Kidney (tissue), 14 donors: ENCODE measurements around the gene MEN1. TPM values are rescaled to one million over a fixed set of nuclear protein-coding genes. Genes with fewer than 3 reads are reported as not detected.

Source experiments
- DNase-seq, 5 donors: peaks; one replicate each; pipeline ENCODE4 v3.0.0-alpha.2; 2013 to 2020
- FAIRE-seq: peaks from 2 replicates; lab custom pipeline; 2012; peaks lifted over from hg19 to GRCh38; lab: Jason Lieb, UNC
- H3K27ac ChIP-seq, 2 donors: one replicate each; pipeline ENCODE4 v1.7.0; 2013; ENCODE audit warnings: low read depth in 2 of 2, low read length in 2 of 2, inconsistent platforms in 1 of 2
- H3K27me3 ChIP-seq: one replicate; pipeline ENCODE4 v1.7.1; 2013; ENCODE audit warnings: low read length, inconsistent platforms; ENCODE audit not compliant: control insufficient read depth, insufficient read depth
- H3K36me3 ChIP-seq, 3 donors: one replicate each; pipeline versions ENCODE4 v1.7.0 to v1.7.1; 2013; ENCODE audit warnings: low read length in 3 of 3, control low read depth in 1 of 3, inconsistent platforms in 1 of 3; ENCODE audit not compliant: insufficient read depth in 3 of 3, control insufficient read depth in 2 of 3
- H3K4me1 ChIP-seq, 3 donors: one replicate each; pipeline versions ENCODE4 v1.7.0 to v1.7.1; 2013; ENCODE audit warnings: low read length in 3 of 3, inconsistent platforms in 1 of 3, low read depth in 1 of 3; ENCODE audit not compliant: control insufficient read depth in 2 of 3, insufficient read depth in 2 of 3
- H3K4me3 ChIP-seq, 3 donors: one replicate each; pipeline versions ENCODE4 v1.7.0 to v1.8.1; 2013; ENCODE audit warnings: low read length in 3 of 3, control low read depth in 1 of 3, inconsistent platforms in 1 of 3
- H3K9ac ChIP-seq, 3 donors: one replicate each; pipeline versions ENCODE4 v1.7.0 to v1.7.1; 2013; ENCODE audit warnings: low read length in 3 of 3, control low read depth in 1 of 3, inconsistent platforms in 1 of 3
- H3K9me3 ChIP-seq, 3 donors: one replicate each; pipeline versions ENCODE4 v1.7.0 to v1.7.1; 2013; ENCODE audit warnings: low read length in 3 of 3, control low read depth in 1 of 3, inconsistent platforms in 1 of 3; ENCODE audit not compliant: control insufficient read depth in 2 of 3, insufficient read depth in 1 of 3
- intact Hi-C: fragments of 100-400 bp; cut with DNase I; formaldehyde crosslinking; loops from one replicate; pipeline ENCODE4 v1.11.1; 2022
- polyA plus RNA-seq: library from polyadenylated mRNA; stranded (reverse); fragments of 350-450 nt; fragmentation: Illumina TruSeq; extraction: RNeasy Lipid Tissue Mini Kit (QIAGEN cat#74804); gene quantifications from one replicate; pipeline ENCODE4 v1.2.3, GENCODE V29; 2014; ENCODE audit warnings: low read depth, low replicate concordance; ENCODE audit not compliant: insufficient read depth
- total RNA-seq: library from RNA; stranded (reverse); fragmentation: NEBNext Ultra II Directional; extraction: Animal tissue kit (Norgen Biotek cat#: 25700); gene quantifications from one replicate; pipeline ENCODE4 v1.2.1, GENCODE V29; 2021
- TF ChIP-seq, protein P1 (sequence below): IDR thresholded peaks from 3 replicates; pipeline ENCODE4 v1.5.1; 2012; ENCODE audit warnings: mild to moderate bottlenecking, moderate library complexity, borderline replicate concordance; ENCODE audit not compliant: insufficient read depth; ENCODE audit errors: extremely low read depth
- donor health status: control.
- donor health status: control.
- donor health status: control.
- donor health status: control.
- donor health status: control.
- donor health status: DM: yes; HTN: yes; CAD: no.
- donor health status: Normal renal cell carcinoma (clear cell type).

MEN1 gene
- total and polyA plus RNA-seq, 2 donors from 2014 or later, result 20.9 to 24.0 TPM

DNA sequence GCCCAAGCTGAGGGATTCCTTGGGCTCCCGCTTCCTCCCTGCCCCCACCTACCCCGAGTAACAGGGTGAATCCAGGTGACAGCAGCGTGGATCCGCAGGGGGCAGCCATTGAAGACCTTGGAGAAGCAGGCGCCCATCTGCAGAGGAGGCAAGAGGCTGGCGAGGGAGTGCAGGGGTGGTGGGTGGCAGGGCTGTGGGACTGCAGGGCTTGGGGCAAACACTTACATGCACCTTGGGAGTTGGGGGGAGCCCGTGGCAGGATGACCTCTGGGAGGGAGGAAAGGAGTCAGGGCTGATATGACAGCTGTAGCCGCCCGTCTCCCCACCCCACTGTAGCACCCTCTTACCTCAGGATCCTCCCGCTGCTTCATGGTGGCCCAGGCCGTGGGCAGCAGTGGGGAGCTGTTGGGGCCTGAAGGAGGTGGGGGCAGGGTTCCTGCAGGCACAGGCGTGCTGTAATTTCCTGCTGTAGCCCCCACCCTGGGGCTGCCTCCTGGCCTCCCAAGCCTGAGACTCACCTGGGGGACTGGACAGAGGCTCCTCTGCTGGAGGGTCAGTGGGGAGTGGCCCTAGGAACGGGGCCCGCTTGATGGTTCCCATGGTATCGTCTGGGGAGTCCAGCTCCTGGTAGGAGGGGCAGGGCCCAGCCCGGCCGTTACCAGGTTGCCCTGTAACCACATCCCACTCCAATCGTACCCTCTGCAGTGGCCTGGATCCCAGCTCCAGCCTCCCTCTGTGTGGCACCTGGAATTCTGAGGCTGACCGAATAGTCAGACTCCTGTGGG lies 13.4 kb downstream of the MEN1 start:
- H3K9me3 ChIP-seq, result no peaks in the 10 kb centered on the region
- DNase-seq (peak in 2 of 5 donors; percentile 48 to 66), FAIRE-seq (no peak)
- TF ChIP-seq, protein P1, sequence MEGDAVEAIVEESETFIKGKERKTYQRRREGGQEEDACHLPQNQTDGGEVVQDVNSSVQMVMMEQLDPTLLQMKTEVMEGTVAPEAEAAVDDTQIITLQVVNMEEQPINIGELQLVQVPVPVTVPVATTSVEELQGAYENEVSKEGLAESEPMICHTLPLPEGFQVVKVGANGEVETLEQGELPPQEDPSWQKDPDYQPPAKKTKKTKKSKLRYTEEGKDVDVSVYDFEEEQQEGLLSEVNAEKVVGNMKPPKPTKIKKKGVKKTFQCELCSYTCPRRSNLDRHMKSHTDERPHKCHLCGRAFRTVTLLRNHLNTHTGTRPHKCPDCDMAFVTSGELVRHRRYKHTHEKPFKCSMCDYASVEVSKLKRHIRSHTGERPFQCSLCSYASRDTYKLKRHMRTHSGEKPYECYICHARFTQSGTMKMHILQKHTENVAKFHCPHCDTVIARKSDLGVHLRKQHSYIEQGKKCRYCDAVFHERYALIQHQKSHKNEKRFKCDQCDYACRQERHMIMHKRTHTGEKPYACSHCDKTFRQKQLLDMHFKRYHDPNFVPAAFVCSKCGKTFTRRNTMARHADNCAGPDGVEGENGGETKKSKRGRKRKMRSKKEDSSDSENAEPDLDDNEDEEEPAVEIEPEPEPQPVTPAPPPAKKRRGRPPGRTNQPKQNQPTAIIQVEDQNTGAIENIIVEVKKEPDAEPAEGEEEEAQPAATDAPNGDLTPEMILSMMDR, result no peak
- H3K4me1 ChIP-seq, result no peaks in the 10 kb centered on the region
- H3K27me3 ChIP-seq, result no peaks in the 10 kb centered on the region
- intact Hi-C loops, result no loop called here
- H3K4me3 ChIP-seq, result no peak overlapping the region
- no peaks in the 10 kb centered on the region for H3K36me3 ChIP-seq
- H3K27ac ChIP-seq, result no peak overlapping the region
- H3K9ac ChIP-seq, result no peak overlapping the region

DNA sequence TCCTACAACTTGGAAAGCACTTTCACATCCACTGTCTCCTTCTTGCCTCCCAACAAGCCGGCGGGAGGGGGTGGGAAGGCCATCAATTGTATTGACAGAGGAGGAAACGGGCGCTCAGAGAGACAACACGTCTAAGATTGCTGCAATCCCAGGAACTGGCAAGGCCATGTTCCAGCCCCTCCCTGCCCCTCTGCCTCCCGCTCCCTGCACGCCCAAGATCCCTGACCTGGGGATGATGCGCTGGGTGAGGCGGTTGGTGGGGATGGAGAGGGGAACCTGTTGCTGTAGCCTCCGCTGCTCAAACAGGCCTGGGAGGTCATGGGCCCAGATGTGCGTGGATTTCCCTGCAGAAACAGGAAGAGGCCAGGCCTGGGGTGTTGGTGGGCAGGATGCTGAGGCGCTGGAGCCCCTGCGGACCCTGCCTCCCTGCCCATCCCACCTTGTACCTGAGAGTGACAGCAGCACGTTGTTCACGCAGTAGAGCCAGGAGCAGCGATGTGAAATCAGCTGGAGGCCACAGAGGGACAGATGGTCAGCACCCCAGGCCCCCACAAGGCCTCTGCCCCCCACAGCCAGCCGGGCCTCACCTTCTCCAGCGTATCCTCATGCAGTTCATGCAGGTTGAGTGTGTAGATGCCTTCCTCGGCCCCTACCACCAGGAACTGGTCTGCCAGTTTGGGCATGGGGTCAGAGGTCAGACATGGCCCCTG lies 14.1 kb downstream of the MEN1 start:
- Histone ChIP-seq H3K4me3 (no peak overlapping the region), H3K27ac (no peak overlapping the region), H3K36me3 (no peaks in the 10 kb centered on the region), H3K27me3 (no peaks in the 10 kb centered on the region), H3K9ac (no peak overlapping the region), H3K4me1 (no peaks in the 10 kb centered on the region), H3K9me3 (no peaks in the 10 kb centered on the region)
- TF ChIP-seq, protein P1, result no peak
- intact Hi-C loops, result no loop called here
- DNase-seq, result peak in 1 of 5 donors; percentile 46
- FAIRE-seq, result no peak

- H3K27ac ChIP-seq, result no peak overlapping the region
- H3K4me3 ChIP-seq, result no peak overlapping the region
- no peaks in the 10 kb centered on the region for H3K27me3 ChIP-seq
- H3K9ac ChIP-seq, result no peak overlapping the region
- no peaks in the 10 kb centered on the region for H3K4me1 ChIP-seq
- intact Hi-C loops, result no loop called here
- DNase-seq (peak in 1 of 5 donors; percentile 31), FAIRE-seq (no peak)
- TF ChIP-seq, protein P1, result no peak
- H3K36me3 ChIP-seq, result peaks cover 0 to 2% (median 0%) of the 10 kb centered on the region in 3 donors
- no peaks in the 10 kb centered on the region for H3K9me3 ChIP-seq
These were observed 15.8 kb downstream of the MEN1 start for GRCh38 chr11:64794526-64794925.
